CD4-positive, alpha-beta T cell treated with Interleukin-17A for 4 hours (primary cell): ENCODE measurements around the gene CBX4.
A peak's percentile ranks its signal among the peaks of the same experiment; 100 is the strongest.

Experiments
- DNase-seq: peaks from one replicate; pipeline ENCODE4 v3.0.0-alpha.2; 2020; ENCODE audit warnings: mixed read lengths

CBX4 gene

GRCh38 chr17:79829004-79829403 is 10.2 kb downstream of the CBX4 start:
- DNase-seq: no peak

GRCh38 chr17:79826841-79827578 is 12.2 kb downstream of the CBX4 start:
- no peak for DNase-seq

GRCh38 chr17:79826204-79826680 is 13.0 kb downstream of the CBX4 start:
- DNase-seq: no peak

- no peak for DNase-seq
Observed at GRCh38 chr17:79825580-79825921, 13.7 kb downstream of the CBX4 start.

GRCh38 chr17:79824893-79825579 is 14.2 kb downstream of the CBX4 start:
- DNase-seq: no peak

GRCh38 chr17:79824234-79824633 is 15.0 kb downstream of the CBX4 start:
- DNase-seq: no peak

- DNase-seq: no peak
Observed at GRCh38 chr17:79822583-79823124, 16.6 kb downstream of the CBX4 start.

GRCh38 chr17:79821331-79822095 is 17.7 kb downstream of the CBX4 start:
- DNase-seq: no peak

GRCh38 chr17:79820959-79821330 is 18.3 kb downstream of the CBX4 start:
- DNase-seq: no peak

- DNase-seq: no peak
Observed at GRCh38 chr17:79819534-79820276, 19.5 kb downstream of the CBX4 start.

- no peak for DNase-seq
Observed at GRCh38 chr17:79819085-79819484, 20.2 kb downstream of the CBX4 start.

- DNase-seq: no peak
Observed at GRCh38 chr17:79818026-79818758, 21.0 kb downstream of the CBX4 start.

GRCh38 chr17:79815836-79816461 is 23.3 kb downstream of the CBX4 start:
- DNase-seq: no peak

- no peak for DNase-seq
Observed at GRCh38 chr17:79814974-79815835, 24.0 kb downstream of the CBX4 start.

GRCh38 chr17:79814127-79814973 is 24.9 kb downstream of the CBX4 start:
- DNase-seq: peak; percentile 34

GRCh38 chr17:79813297-79814126 is 25.7 kb downstream of the CBX4 start:
- DNase-seq: peak; percentile 24

GRCh38 chr17:79812353-79813258 is 26.6 kb downstream of the CBX4 start:
- DNase-seq: no peak
